GM12801 (cell line): ENCODE data around the gene TEDC2.

Experiments
- TF ChIP-seq, protein P1 (sequence below): IDR thresholded peaks from one replicate; pipeline ENCODE4 v1.5.1; 2011; ENCODE audit warnings: control low read depth; ENCODE audit not compliant: insufficient read length; ENCODE audit errors: extremely low read depth

TEDC2 gene

DNA sequence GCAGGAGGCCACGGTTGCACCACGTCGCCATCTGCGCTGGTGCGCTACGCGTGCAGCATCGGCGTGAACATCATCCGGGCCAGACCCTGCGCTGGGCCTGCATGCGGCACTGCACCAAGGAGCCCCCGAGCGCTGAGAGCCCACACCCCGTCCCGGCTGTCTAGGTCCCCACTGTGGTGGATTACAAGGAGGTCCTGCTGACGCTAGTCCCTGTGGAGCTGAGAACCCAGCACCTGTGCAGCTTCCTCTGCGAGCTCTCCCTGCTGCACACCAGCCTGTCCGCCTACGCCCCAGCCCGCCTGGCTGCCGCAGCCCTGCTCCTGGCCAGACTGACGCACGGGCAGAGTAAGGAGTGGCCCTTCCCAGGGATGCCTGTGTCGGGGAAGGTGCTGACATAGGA, 10.8 kb upstream of the TEDC2 start:
- TF ChIP-seq, protein P1, sequence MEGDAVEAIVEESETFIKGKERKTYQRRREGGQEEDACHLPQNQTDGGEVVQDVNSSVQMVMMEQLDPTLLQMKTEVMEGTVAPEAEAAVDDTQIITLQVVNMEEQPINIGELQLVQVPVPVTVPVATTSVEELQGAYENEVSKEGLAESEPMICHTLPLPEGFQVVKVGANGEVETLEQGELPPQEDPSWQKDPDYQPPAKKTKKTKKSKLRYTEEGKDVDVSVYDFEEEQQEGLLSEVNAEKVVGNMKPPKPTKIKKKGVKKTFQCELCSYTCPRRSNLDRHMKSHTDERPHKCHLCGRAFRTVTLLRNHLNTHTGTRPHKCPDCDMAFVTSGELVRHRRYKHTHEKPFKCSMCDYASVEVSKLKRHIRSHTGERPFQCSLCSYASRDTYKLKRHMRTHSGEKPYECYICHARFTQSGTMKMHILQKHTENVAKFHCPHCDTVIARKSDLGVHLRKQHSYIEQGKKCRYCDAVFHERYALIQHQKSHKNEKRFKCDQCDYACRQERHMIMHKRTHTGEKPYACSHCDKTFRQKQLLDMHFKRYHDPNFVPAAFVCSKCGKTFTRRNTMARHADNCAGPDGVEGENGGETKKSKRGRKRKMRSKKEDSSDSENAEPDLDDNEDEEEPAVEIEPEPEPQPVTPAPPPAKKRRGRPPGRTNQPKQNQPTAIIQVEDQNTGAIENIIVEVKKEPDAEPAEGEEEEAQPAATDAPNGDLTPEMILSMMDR: no peak

DNA sequence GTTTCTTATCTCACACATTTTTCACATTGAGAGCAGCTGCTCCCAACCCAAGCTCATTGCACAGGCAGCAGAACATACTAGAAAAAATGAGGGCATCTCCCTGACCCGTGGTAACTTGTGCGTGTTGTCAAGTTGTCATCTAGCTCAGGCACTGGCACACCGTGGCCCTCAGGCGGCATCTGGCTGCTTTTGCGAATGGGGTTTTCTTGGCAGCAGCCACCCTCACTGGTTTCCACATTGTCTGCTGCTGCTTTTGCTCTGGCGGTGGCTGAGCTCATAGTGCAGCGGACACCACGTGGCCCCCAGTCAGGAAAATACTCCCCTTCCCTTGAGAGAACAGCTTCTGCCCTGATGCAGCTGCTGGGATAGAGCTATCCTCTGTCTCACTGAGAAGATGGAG, 9.4 kb upstream of the TEDC2 start:
- TF ChIP-seq, protein P1: no peak

DNA sequence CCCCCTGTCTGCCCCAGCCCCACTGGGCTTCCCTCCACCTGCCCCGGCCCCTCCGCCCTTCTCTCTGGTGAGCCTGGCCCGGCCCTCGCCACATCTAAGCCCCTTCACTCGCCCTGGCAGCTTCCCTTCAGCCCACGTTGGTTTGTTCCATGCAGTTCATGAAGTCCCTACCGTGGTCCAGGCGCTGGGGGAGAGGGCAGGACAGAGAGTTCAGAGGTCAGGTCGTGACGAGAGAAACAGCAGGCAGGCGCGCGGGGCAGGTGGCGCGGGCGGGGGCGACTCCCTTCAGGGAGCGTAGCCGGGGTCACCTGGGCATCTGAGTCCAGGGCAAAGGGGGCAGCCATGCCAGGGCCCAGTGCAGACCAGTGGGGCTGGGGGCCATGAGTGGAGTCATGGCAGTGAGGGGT, 8.9 kb upstream of the TEDC2 start:
- TF ChIP-seq, protein P1: no peak

DNA sequence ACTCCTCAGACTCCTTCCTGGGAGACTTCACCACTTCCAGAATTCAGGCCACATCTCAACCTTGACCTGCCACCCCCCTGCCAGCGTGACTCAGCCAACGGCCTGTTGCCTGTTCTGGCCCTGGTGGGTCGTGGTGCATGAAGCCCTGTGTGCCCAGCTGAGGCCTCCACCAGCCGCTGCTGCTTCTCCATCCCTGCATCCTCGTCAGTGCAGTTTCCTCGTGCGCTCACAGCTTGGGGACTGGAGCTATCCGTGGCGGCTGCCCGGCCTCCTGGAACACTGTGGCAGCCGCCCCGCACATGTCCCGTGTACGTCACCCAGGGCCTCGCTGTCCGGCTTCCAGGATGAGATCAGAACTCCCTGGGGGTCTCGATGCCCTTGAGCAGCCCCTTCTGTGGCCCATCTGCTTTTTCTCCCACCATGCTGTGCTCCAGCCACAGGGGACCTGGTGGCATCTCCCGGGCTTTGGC, 8.0 kb upstream of the TEDC2 start:
- TF ChIP-seq, protein P1: no peak

DNA sequence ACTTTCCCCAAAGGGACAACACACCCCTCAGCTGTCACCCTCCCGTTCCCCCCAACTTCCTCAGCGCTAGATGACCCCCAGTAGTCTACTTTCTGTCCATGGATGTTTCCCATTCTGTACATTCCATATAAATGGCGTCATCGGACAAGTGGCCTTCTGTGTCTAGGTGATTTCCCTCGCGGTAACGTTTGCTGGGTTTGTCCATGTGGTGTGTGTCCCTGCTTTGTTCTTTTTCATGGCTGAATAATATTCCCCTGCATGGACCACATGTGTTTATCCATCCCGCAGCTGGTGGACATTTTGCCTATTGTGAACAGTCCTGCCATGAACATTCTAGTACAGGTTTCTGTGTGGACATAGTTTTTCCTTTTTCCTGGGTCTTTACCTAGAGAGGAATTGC, 7.3 kb upstream of the TEDC2 start:
- TF ChIP-seq, protein P1: no peak

DNA sequence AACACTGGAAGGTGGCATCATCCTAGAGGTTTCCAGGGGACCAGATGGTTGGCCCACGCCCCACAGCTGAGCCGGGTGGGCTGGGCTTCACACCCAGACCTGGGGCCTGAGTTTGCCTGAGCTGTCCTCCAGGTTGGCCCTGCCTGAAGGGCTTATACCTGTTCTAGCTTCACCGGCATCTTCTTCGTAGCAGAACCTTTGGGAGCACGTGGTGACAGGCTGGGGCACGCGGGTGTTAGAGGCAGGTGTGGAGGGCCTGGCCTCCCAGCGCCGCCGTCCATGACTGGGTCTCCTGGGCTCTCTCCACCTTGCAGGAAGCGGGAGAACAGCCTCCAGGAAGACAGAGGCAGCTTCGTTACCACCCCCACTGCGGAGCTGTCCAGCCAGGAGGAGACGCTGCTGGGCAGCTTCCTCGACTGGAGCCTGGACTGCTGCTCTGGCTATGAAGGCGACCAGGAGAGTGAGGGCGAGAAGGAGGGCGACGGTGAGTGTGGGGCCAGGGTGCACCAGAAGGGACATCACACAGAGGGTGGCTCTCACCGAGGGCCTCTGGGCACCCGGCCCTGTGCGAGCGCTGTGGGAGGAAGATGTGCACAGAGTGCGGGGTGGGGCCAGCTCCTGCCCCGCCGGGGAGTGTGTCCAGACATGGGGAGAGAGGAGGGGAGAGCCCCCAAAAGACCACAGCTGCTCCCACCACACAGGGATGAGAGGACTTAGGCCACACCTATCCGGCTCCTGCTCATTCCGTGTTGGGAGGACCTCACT, 4.6 kb upstream of the TEDC2 start:
- TF ChIP-seq, protein P1: no peak

DNA sequence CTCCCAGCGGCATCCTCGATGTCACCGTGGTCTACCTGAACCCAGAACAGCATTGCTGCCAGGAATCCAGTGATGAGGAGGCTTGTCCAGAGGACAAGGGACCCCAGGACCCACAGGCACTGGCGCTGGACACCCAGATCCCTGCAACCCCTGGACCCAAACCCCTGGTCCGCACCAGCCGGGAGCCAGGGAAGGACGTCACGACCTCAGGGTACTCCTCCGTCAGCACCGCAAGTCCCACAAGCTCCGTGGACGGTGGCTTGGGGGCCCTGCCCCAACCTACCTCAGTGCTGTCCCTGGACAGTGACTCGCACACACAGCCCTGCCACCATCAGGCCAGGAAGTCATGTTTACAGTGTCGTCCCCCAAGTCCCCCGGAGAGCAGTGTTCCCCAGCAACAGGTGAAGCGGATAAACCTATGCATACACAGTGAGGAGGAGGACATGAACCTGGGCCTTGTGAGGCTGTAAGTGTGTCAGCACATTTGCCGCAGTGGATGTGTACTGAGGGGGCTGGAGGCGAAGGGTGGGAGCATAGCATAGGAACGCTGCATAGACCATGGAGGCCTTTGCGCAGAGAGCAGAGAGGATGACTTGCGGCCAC, 3.3 kb upstream of the TEDC2 start:
- TF ChIP-seq, protein P1: no peak
